OCI-LY3 (cell line): ENCODE results near the gene PLCB1.

Experiments used
- H2AFZ ChIP-seq: fragments of 200-600, 300-600 bp; shearing (Covaris generic); 2 replicates; pipeline ENCODE4 v1.6.0; 2014; ENCODE audit warnings: antibody characterized with exemption, low read depth, low read length
- H3K27ac ChIP-seq: fragments of 200-600, 300-600 bp; sonication (generic); 2 replicates; pipeline ENCODE4 v1.5.1; 2014; ENCODE audit warnings: mild to moderate bottlenecking, low read length, moderate library complexity, mixed read lengths
- H3K27me3 ChIP-seq: fragments of 200-600, 300-600 bp; sonication (generic); 2 replicates; pipeline ENCODE4 v1.6.1; 2014; ENCODE audit warnings: low read depth, low read length, mixed read lengths
- H3K36me3 ChIP-seq: fragments of 200-600, 300-600 bp; sonication (generic); replicated peaks from 2 replicates; pipeline ENCODE3; 2014; ENCODE audit warnings: low read depth, low read length, mixed read lengths
- H3K4me1 ChIP-seq: fragments of 300-600, 200-600 bp; sonication (generic); 2 replicates; pipeline ENCODE4 v1.6.1; 2014; ENCODE audit warnings: low read length, mixed read lengths
- H3K4me2 ChIP-seq: fragments of 200-600, 300-600 bp; sonication (generic); 2 replicates; pipeline ENCODE4 v1.6.1; 2014; ENCODE audit warnings: low read length, mixed read lengths
- H3K4me3 ChIP-seq: fragments of 300-600, 200-600 bp; sonication (generic); 2 replicates; pipeline ENCODE4 v1.5.1; 2014; ENCODE audit warnings: antibody characterized with exemption, mild to moderate bottlenecking, low read length, moderate library complexity
- H3K79me2 ChIP-seq: fragments of 300-600, 200-600 bp; shearing (Covaris generic); 2 replicates; pipeline ENCODE4 v1.6.1; 2014; ENCODE audit warnings: mild to moderate bottlenecking, low read length, mixed read lengths
- H3K9ac ChIP-seq: fragments of 300-600, 200-600 bp; shearing (Covaris generic); 2 replicates; pipeline ENCODE4 v1.6.0; 2014; ENCODE audit warnings: mild to moderate bottlenecking, low read length, moderate library complexity
- H3K9me3 ChIP-seq: fragments of 200-600, 300-600 bp; shearing (Covaris generic); 2 replicates; pipeline ENCODE4 v1.6.1; 2014; ENCODE audit warnings: low read length, mixed read lengths; ENCODE audit not compliant: insufficient read depth
- H4K20me1 ChIP-seq: fragments of 200-600, 300-600 bp; sonication (generic); 2 replicates; pipeline ENCODE4 v1.6.1; 2016; ENCODE audit warnings: low read length, mixed read lengths; ENCODE audit not compliant: insufficient read depth
- CTCF ChIP-seq: fragments of 200-600, 300-600 bp; sonication (generic); IDR thresholded peaks from 2 replicates; pipeline ENCODE4 v1.5.1; 2014; ENCODE audit warnings: antibody characterized with exemption, low read length, low read depth
- EZH2phosphoT487 ChIP-seq: fragments of 200-600 bp; shearing (Covaris generic); IDR thresholded peaks from 2 replicates; pipeline ENCODE4 v1.6.1; 2018; ENCODE audit warnings: antibody characterized with exemption, mixed run types, low read depth

PLCB1 gene

GRCh38 chr20:8480597-8480996 is 348.5 kb downstream of the PLCB1 start:
- no peak for TF ChIP-seq CTCF
- no peak for TF ChIP-seq EZH2phosphoT487
- H3K27ac ChIP-seq, result no peak overlapping the region
- no peaks in the 10 kb centered on the region for H3K27me3 ChIP-seq
- H4K20me1 ChIP-seq, result no peaks in the 10 kb centered on the region
- H3K79me2 ChIP-seq, result no peaks in the 10 kb centered on the region
- no peaks in the 10 kb centered on the region for H3K4me1 ChIP-seq
- H3K9me3 ChIP-seq, result no peaks in the 10 kb centered on the region
- H3K36me3 ChIP-seq, result no peaks in the 10 kb centered on the region
- no peak overlapping the region for H3K4me3 ChIP-seq
- no peak overlapping the region for H3K4me2 ChIP-seq
- no peak overlapping the region for H2AFZ ChIP-seq
- no peak overlapping the region for H3K9ac ChIP-seq

- Histone ChIP-seq H3K36me3 (no peaks in the 10 kb centered on the region), H3K9me3 (no peaks in the 10 kb centered on the region), H3K27ac (no peak overlapping the region), H3K4me3 (no peak overlapping the region), H3K27me3 (peaks cover 3% of the 10 kb centered on the region; the same call in 1 of the 2 replicates), H3K4me2 (no peak overlapping the region), H3K4me1 (no peaks in the 10 kb centered on the region), H3K9ac (no peak overlapping the region), H3K79me2 (no peaks in the 10 kb centered on the region), H4K20me1 (no peaks in the 10 kb centered on the region), H2AFZ (no peak overlapping the region)
- no peak for TF ChIP-seq EZH2phosphoT487
Observed at GRCh38 chr20:8487696-8488095, 355.6 kb downstream of the PLCB1 start.

- no peak for TF ChIP-seq EZH2phosphoT487
- TF ChIP-seq CTCF, result no peak
- Histone ChIP-seq H3K4me3 (no peak overlapping the region), H3K4me1 (no peaks in the 10 kb centered on the region), H3K36me3 (no peaks in the 10 kb centered on the region), H3K27me3 (peaks cover 14% of the 10 kb centered on the region; the same call in 1 of the 2 replicates), H4K20me1 (no peaks in the 10 kb centered on the region), H3K9me3 (no peaks in the 10 kb centered on the region), H2AFZ (no peak overlapping the region), H3K9ac (no peak overlapping the region), H3K79me2 (no peaks in the 10 kb centered on the region), H3K27ac (no peak overlapping the region), H3K4me2 (no peak overlapping the region)
Observed at GRCh38 chr20:8489094-8489883, 357.2 kb downstream of the PLCB1 start.

- Histone ChIP-seq H3K27me3 (peaks cover 20% of the 10 kb centered on the region; the same call in 1 of the 2 replicates), H3K79me2 (no peaks in the 10 kb centered on the region), H3K4me3 (no peak overlapping the region), H4K20me1 (no peaks in the 10 kb centered on the region), H3K4me2 (no peak overlapping the region), H3K9ac (no peak overlapping the region), H3K27ac (no peak overlapping the region), H3K36me3 (no peaks in the 10 kb centered on the region), H3K4me1 (no peaks in the 10 kb centered on the region), H3K9me3 (no peaks in the 10 kb centered on the region), H2AFZ (no peak overlapping the region)
- no peak for TF ChIP-seq CTCF
- no peak for TF ChIP-seq EZH2phosphoT487
Observed at GRCh38 chr20:8490076-8490830, 358.2 kb downstream of the PLCB1 start.
